Measurements from ENCODE around the gene POU2AF1.

The POU2AF1 gene

DNA sequence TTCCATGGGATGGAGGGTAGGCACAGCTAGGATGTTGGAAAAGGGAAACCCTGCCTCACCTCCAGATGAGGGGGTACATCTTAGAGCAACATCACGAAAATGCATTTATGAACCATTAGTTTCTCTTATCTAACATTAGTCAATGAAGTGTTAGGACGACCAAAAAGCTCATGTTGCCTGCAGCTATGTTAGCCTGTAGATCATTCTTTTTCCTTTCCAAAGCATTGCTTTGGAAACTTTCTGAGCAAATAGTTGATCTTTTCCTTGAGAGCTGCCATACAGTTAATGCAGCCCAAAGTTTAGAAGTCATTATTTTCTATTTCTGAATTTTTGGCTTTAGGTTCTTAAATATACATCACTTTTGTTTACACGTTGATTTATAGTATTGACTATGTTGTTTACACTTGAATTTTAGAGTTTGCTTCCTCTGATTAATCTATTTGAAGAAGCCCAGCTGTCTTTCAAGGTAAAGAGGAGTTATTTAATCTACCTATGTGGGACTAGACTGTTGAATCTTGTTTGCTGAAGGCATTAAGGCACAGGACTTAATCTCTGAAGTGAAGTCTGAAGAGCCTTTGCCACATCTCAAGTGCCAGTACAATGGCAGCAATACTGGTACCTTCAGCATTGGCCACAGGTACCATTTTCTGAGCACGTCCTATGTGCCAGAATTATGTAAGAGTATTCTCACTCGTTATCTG is 69.7 kb downstream of the POU2AF1 start:
- DNase-seq, result no peak

DNA sequence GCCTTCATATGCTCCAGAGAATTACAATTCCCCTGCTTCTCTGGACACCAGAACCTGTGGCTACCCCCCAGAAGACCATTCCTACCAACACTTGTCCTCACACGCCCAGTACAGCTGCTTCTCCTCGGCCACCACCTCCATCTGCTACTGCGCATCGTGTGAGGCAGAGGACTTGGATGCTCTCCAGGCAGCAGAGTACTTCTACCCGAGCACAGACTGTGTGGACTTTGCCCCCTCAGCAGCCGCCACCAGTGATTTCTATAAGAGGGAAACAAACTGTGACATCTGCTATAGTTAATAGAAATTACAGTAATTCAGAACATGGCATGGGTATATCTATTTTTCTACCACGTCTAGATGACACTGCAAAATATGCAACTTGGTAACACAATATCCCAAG is 70.9 kb downstream of the POU2AF1 start:
- DNase-seq, result no peak

DNA sequence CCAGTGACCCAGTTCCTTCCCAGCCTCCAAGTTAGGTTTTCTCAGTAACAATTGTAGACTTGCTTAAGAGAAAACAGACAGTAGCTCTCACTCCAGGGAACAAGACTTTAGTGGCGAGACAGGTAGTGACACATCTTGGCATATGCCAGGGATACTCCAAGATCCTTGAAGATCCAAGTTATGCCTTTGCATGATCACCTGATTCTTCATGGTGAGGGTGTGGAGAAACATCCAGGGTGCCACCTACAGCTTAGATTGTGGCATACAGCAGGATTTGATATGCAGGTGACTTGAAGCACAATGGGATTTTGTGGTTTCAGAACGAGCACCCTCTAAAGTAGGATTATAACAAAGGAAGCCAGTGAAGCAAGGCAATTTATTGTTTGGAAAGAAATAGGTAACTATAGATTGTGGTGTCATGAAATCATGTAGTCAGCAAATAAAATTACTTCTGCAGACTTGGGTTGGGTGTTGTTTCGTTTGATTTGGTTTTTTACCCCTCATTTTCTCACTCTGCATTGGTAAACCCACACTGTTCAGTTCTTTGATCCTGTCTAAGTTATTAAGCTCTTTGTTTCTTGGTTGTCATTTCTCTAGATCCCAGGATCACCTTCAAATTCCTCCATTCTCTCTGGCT is 71.5 kb downstream of the POU2AF1 start:
- DNase-seq, result no peak

DNA sequence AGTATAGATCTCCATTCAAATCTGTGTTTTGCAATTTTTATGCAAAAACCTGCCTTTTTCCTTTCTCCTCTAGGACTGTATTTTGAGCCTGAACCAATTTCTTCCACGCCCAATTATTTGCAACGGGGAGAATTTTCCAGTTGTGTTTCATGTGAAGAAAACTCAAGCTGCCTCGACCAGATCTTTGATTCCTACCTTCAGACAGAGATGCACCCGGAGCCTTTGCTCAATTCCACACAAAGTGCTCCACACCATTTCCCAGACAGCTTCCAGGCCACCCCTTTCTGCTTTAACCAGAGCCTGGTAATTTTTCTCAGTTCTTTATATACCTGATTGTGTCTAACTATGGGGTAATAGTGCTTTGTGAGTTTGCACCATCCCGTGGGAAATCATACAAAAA is 72.8 kb downstream of the POU2AF1 start:
- DNase-seq, result no peak

DNA sequence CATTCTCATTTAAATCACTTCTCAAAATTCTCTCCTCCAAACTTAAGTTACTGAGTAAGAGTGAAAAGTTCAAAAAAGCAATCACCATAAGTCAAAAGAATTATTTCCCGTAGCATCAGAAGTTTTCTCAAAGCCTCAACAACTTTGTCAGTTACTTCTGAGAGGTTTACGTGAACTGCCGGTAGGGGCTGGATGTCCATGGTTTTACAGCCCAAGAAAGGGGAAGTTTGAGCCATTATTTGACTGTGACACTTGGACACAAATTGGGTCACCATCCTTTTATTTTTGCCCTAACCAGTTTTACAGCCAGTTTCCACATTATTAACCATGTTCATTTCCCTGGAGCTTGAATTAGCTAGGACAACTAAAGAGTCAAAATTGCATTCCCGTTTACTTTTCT is 73.2 kb downstream of the POU2AF1 start:
- no peak for DNase-seq

DNA sequence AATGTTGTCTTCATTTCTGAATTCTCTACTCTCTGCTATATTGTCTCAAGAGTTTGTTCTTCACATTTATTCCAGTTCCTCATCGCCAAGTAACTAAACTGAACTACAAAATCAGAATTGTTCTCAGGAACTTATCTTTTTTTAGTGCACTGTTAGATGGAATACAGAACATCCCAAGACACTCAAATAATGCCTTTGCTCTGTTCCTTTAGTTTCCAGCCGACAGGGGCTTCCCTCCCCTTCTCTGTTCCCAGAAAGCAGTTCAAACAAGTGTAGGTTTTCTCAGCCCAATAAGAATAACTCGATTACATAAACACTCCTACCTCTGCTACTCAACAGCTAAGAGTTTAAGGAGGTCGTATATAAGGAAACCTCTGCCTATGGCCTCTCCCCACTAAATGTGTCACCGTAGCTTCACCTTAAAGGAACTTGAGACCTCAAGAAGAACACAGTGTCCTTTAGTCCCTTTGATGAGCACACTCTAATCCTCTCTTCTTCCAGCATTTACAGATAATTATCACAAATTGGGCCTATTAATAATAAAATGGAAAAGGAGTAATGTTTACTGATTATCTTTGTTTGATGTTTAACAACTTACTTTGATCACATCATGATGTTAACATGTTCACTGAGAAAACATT is 73.8 kb downstream of the POU2AF1 start:
- no peak for DNase-seq

DNA sequence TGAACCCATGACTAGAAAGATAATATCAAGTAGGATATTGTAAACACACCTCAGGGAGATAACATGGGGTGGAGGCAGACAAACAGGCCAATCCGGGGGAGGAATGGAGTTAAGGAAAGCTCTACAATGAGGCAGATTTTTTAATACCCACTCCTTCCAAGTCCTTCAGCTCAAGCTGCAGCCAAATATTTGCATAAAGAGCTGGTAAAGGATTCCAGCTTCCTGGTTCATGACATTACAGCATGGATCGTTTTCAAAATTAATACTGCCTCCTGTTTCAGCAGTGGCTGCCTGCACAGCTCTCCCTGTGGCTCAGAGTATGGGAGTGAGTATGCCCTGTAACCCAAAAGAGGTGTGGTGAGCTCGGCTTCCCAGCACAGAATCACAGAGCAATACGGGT is 75.6 kb downstream of the POU2AF1 start:
- DNase-seq, result no peak

DNA sequence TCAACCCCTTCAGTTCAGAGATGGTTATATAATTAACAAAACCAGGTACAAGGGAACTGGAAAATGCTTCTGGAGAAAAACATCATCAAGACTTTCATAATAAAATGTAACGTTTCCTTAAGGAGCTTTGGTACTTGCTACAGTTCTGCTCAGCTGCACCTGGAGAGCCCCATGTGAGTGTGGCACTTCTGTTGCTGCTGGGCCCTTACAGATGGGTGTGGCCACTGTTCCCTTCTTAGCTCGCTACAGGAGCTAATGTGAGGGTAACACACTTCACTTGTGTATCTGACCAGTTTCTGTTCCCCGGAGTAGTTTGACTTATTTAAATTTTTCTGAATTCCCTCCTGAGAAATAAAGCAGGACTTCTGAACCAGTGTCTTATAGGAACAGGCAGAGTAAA is 76.8 kb downstream of the POU2AF1 start:
- no peak for DNase-seq

All from stimulated activated CD4-positive, alpha-beta T cell treated with anti-CD3 and anti-CD28 coated beads, Interleukin-4, amount 100 ng/mL, for 1 hour (primary cell).